Bronchial epithelial cell (primary cell): ENCODE measurements around the gene MRPL39. TPM values are rescaled to one million over a fixed set of nuclear protein-coding genes. Genes with fewer than 3 reads are reported as not detected.

Experiments used
- DNase-seq: peaks from one replicate; pipeline ENCODE4 v3.0.0-alpha.2; 2010; ENCODE audit warnings: low read depth
- FAIRE-seq: peaks from 2 replicates; lab custom pipeline; 2011; peaks lifted over from hg19 to GRCh38; lab: Jason Lieb, UNC
- H3K27me3 ChIP-seq: 2 replicates; pipeline ENCODE4 v1.5.1; 2011; ENCODE audit warnings: low read length; ENCODE audit not compliant: control insufficient read depth, insufficient read depth
- H3K36me3 ChIP-seq: 2 replicates; pipeline ENCODE4 v1.5.1; 2011; ENCODE audit warnings: low read length; ENCODE audit not compliant: control insufficient read depth, insufficient read depth
- H3K4me3 ChIP-seq: 2 replicates; pipeline ENCODE4 v1.5.1; 2011; ENCODE audit warnings: mild to moderate bottlenecking, low read depth, low read length, control low read depth
- total RNA-seq: library from RNA; depleted of rRNA; stranded (reverse); fragments of >200 nt; gene quantifications from 2 replicates; pipeline ENCODE4 v1.2.1, GENCODE V29; 2014
- TF ChIP-seq, protein P1 (sequence below): IDR thresholded peaks from 2 replicates; pipeline ENCODE4 v1.5.1; 2011; ENCODE audit warnings: mild to moderate bottlenecking, moderate library complexity, low read length, control low read depth, inconsistent platforms; ENCODE audit not compliant: insufficient read depth, severe bottlenecking

Gene MRPL39
- total RNA-seq, 1 donor from 2014 or later: 26.6 TPM

DNA sequence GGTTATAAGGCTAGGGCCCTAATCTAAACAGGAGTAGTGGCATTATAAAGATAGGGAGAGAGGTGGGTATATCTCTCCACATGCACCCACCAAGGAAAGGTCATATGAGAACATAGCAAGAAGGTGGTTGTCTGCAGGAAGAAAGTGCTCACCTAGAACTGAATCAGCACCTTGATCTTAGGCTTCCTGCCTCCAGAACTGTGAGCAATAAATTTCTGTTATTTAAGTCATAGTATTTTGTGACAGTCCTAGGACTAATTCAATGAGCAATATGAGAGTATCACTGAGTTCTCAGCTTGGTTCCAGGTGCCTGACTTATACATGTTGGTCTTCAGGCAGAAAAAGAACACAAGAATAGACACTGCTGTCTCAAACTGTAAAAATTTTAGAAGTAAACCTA, 51.8 kb downstream of the MRPL39 start:
- H3K4me3 ChIP-seq: no peak overlapping the region
- H3K27me3 ChIP-seq: no peaks in the 10 kb centered on the region
- no peaks in the 10 kb centered on the region for H3K36me3 ChIP-seq
- DNase-seq (no peak), FAIRE-seq (no peak)
- TF ChIP-seq, protein P1, sequence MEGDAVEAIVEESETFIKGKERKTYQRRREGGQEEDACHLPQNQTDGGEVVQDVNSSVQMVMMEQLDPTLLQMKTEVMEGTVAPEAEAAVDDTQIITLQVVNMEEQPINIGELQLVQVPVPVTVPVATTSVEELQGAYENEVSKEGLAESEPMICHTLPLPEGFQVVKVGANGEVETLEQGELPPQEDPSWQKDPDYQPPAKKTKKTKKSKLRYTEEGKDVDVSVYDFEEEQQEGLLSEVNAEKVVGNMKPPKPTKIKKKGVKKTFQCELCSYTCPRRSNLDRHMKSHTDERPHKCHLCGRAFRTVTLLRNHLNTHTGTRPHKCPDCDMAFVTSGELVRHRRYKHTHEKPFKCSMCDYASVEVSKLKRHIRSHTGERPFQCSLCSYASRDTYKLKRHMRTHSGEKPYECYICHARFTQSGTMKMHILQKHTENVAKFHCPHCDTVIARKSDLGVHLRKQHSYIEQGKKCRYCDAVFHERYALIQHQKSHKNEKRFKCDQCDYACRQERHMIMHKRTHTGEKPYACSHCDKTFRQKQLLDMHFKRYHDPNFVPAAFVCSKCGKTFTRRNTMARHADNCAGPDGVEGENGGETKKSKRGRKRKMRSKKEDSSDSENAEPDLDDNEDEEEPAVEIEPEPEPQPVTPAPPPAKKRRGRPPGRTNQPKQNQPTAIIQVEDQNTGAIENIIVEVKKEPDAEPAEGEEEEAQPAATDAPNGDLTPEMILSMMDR: no peak

DNA sequence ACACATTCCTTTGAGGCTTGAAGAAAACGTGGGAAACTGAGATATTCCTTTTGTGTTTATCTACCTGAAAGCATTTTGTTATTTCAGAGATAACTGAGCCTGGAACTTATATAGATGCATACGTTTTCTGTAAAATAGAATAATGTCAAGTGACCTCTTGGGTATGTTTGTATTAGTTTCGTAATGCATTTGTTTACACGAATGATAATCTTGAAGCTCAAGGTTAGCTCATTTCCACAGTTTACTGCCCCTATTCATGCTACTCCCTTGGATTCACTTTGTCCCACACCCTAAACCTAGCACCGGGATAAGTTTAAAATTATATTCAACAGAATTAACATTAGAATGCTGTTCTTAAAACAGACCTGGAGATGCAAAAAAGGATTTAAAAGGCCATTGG, 54.4 kb downstream of the MRPL39 start:
- H3K36me3 ChIP-seq: no peaks in the 10 kb centered on the region
- DNase-seq: no peak
- TF ChIP-seq, protein P1: no peak
- H3K27me3 ChIP-seq: no peaks in the 10 kb centered on the region
- H3K4me3 ChIP-seq: no peak overlapping the region
- no peak for FAIRE-seq

DNA sequence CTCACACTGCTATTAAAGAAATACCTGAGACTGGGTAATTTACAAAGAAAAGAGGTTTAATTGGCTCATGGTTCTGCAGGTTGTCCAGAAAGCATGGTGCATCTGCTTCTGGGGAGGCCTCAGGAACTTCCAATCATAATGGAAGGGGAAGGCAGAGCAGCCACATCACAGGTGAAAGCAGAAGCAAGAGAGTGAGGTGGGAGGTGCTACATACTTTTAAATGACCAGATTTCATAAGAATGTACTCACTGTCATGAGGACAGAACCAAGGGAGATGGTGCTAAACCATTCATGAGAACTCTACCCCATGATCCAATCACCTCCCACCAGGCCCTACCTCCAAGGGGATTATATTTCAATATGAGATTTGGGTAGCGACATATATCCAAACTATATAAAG, 55.7 kb downstream of the MRPL39 start:
- H3K36me3 ChIP-seq: no peaks in the 10 kb centered on the region
- no peak overlapping the region for H3K4me3 ChIP-seq
- TF ChIP-seq, protein P1: no peak
- FAIRE-seq (no peak), DNase-seq (no peak)
- no peaks in the 10 kb centered on the region for H3K27me3 ChIP-seq

DNA sequence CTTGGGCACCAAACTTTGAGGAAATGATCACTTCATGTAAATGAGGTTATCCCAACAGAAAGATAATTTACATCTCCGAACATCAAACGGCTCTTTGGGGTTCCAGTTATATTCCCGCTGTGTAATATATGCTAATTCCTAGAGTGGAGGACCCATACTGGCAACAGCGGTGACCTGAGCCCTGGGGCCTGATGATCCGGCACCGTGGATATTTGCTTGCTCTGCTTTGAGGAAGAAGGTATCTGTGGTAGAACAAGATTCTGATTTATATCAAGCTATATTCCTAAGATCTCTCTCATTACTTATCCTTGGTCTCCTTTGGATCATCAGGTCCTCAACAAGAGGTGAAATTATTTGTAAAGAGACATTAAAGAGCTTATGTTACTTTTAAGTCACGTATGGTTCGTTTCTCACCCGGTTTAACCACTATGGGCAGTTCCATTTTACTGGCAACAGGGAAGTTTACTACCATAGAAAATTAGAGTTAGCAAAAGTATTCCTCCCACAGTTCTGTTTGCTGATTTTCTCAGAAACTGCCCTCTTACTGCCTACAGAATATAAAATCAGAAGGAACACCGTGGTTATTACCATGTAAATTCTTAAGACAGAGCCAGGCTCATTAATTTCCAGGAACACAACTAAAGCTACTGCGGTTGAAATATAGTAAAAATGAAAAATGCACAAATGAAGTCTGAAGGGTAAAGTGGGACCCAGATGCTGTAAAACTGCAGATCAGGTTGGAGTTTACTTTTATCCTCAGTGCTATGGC, 56.7 kb downstream of the MRPL39 start:
- no peak for FAIRE-seq
- TF ChIP-seq, protein P1: no peak
- DNase-seq: no peak
- no peaks in the 10 kb centered on the region for H3K36me3 ChIP-seq
- no peak overlapping the region for H3K4me3 ChIP-seq
- H3K27me3 ChIP-seq: no peaks in the 10 kb centered on the region

DNA sequence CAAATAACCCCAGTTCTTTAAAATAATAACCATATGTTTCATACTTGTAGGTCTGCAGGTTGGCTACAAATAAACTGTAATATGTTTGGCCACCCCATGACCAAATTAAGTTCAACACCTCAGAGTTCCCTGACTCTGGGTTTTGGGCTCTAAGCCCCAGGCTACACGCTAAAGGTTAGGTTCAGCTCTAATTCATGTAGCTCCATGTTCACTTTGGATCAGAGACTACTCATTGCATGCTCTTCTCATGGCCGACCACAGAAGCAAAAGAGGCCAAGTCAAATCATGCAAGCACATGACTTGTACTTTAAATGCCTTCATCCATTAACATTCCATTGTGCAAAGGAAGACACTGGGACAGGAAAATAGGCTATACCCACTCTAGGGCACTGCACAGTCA, 66.2 kb downstream of the MRPL39 start:
- H3K36me3 ChIP-seq: no peaks in the 10 kb centered on the region
- H3K4me3 ChIP-seq: no peak overlapping the region
- TF ChIP-seq, protein P1: no peak
- FAIRE-seq: no peak
- no peak for DNase-seq
- H3K27me3 ChIP-seq: no peaks in the 10 kb centered on the region

DNA sequence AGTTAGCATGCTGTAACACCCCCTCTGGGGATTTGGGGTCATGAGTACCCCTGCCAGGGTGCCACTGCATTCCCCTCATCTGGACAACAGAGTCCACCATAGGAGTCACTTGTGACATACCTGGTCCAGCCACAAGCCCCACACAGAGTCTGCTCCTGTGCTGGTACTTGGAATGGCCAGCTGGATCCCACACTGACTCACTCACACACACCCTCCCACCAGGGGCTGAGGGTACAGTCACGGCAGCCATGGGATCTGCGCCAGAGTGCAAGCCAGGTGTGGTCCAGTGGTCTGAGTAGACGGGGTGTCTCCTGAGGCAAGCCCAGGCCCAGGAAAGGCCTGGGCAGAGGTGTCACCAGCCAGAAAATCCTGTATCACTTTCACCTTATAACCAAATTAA, 67.7 kb downstream of the MRPL39 start:
- TF ChIP-seq, protein P1: no peak
- H3K36me3 ChIP-seq: no peaks in the 10 kb centered on the region
- H3K27me3 ChIP-seq: no peaks in the 10 kb centered on the region
- FAIRE-seq (peak; percentile 96), DNase-seq (no peak)
- H3K4me3 ChIP-seq: no peak overlapping the region
